ENCODE data around the gene LATS2.

Gene LATS2

DNA sequence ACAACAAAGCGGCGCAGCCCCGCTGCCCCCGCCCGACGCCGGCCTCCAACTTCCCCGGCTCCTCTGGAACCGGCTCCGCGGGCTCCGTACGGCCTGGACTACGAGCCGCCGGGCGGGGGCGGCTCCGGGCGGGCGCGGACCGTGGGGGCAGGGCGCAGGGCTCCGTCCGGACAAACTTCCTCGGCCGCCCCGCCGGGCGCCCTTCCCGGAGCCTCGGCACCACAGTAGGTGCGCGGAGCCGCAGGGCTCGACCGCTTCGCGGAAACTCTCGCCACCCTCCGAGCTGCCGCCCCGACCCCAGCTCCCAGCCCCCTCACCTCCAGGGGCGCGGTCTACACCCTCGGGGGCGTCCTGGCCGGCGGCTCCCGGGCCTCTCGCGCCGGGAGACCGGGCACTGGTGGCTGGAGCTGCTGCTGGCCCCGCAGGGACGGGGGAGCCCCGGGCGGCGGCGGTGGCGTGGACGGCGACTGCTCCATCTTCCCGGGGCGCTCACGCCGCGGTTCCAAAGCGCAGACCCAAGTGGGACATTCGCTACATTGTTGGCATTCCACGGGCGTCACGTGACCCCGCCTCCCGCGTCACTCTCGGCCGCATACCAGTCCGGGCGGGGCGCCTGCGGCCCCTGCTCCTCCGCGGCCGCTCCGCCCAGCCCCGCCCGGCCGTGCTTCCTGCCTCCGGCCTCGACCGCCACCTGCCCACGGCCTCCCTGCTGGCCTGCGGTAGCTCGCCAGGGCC, at the start of gene LATS2:
TSS of gene LATS2 (minus strand) at position 558 of the 735 bp plus-strand sequence. CDS start 15,560 bp downstream, outside the sequence.
- H3K27ac ChIP-seq (ENCODE audit: low read depth, low read length) = peak within 1 kb of the TSS; percentile 97
- peak within 1 kb of the TSS; percentile 93 for H3K9ac ChIP-seq (ENCODE audit: low read length)
- no peaks in the 10 kb centered on the region for H3K27me3 ChIP-seq (ENCODE audit: control insufficient read depth, insufficient read depth, low read length)
- H3K4me3 ChIP-seq (ENCODE audit: low read depth, low read length) = peak within 1 kb of the TSS; percentile 98
- peaks cover 13% of the 10 kb centered on the region for H3K4me1 ChIP-seq (ENCODE audit: control insufficient read depth, insufficient read depth, low read length)
- H3K36me3 ChIP-seq (ENCODE audit: control insufficient read depth, insufficient read depth, low read length) = peaks cover 5% of the 10 kb centered on the region; the same call in 1 of the 2 replicates
- H3K9me3 ChIP-seq (ENCODE audit: control insufficient read depth, insufficient read depth, low read depth, low read length) = no peaks in the 10 kb centered on the region

DNA sequence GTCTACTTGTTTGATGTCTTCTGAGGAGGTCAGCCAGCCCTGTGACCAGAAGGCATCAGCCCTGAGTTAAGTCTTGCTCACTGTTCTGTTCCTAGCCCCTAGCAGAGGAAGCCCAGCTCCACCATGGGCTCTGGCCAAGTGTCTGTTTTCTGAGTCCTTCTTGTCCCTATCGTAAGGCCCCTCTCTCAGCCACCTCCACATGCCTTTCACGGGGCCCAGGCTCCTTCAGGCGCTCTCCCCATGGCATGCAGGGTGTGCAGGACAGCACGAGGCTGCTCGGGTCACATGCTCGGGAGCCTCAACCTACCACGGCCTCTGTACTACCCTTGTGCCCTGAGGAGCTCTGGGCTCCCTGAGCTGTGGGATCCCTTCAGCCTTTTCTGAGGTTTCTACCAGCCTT, 47.8 kb upstream of the LATS2 start:
- H3K9ac ChIP-seq (ENCODE audit: low read length) = no peak overlapping the region
- no peak overlapping the region for H3K4me3 ChIP-seq (ENCODE audit: low read depth, low read length)
- H3K27me3 ChIP-seq (ENCODE audit: control insufficient read depth, insufficient read depth, low read length) = no peaks in the 10 kb centered on the region
- H3K9me3 ChIP-seq (ENCODE audit: control insufficient read depth, insufficient read depth, low read depth, low read length) = no peaks in the 10 kb centered on the region
- H3K27ac ChIP-seq (ENCODE audit: low read depth, low read length) = no peak overlapping the region
- H3K4me1 ChIP-seq (ENCODE audit: control insufficient read depth, insufficient read depth, low read length) = no peaks in the 10 kb centered on the region
- no peaks in the 10 kb centered on the region for H3K36me3 ChIP-seq (ENCODE audit: control insufficient read depth, insufficient read depth, low read length)

DNA sequence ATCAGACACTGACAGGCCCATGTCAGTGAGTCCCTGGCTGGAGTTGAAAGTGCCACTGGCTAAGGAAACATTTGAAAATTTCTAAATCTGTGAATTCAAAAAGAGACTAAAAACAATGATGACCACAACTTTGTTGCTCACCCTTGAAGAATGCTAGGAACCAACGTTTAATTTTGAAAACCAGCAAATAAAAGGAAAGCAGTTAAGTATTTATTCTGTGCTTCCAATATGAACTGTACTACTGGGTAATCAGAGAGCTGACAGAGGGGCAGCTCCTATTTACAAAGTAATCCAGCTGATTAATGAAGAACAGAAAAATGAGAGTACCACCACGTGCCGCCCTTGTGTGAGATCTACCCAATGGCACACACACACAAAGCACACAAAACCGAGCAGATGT, 44.7 kb upstream of the LATS2 start:
- no peaks in the 10 kb centered on the region for H3K4me1 ChIP-seq (ENCODE audit: control insufficient read depth, insufficient read depth, low read length)
- no peak overlapping the region for H3K9ac ChIP-seq (ENCODE audit: low read length)

DNA sequence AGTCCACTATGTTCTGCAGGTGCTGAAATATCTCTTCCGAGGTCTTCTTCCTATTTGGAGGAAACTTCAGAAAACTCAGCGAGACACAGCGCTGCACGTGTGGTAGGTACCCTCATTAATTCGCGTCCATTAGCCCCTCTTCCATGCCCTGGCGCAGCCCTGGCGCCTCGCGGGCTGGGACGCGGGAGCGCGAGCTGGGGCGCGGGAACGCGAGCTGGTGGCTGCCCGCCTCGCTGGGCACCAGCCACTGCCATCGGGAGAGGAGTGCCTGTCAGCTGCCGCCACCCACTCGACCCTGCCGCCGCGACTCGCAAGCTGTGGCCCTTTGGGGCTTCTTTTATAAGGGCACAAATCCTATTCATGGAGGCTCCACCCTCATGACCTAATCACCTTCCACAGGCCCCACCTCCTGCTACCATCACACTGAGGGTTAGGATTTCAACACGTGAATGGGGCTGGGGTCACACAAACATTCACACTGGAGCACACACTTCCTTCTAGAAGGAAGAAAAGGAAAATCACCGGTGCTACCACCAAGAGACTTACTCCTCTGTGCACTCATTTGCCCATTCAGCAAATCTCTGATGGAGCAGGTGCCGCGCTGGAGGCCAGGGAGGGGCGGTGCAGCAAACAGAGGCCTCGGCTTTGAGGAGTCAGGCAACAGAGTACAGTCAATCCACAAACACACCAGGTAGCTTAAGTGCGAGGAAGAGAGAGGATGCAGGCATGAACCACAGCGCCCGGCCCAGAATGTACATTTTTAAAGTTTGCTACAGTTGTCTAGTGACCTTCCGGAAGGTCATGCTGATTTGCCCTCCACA, 43.0 kb upstream of the LATS2 start:
- H3K4me3 ChIP-seq (ENCODE audit: low read depth, low read length) = no peak overlapping the region
- H3K9me3 ChIP-seq (ENCODE audit: control insufficient read depth, insufficient read depth, low read depth, low read length) = no peaks in the 10 kb centered on the region
- no peaks in the 10 kb centered on the region for H3K4me1 ChIP-seq (ENCODE audit: control insufficient read depth, insufficient read depth, low read length)
- H3K9ac ChIP-seq (ENCODE audit: low read length) = no peak overlapping the region
- no peak overlapping the region for H3K27ac ChIP-seq (ENCODE audit: low read depth, low read length)
- H3K36me3 ChIP-seq (ENCODE audit: control insufficient read depth, insufficient read depth, low read length) = no peaks in the 10 kb centered on the region
- no peaks in the 10 kb centered on the region for H3K27me3 ChIP-seq (ENCODE audit: control insufficient read depth, insufficient read depth, low read length)

More for the DNA sequence above, 44.7 kb upstream of the LATS2 start:
- no peaks in the 10 kb centered on the region for H3K9me3 ChIP-seq (ENCODE audit: control insufficient read depth, insufficient read depth, low read depth, low read length)
- H3K27me3 ChIP-seq (ENCODE audit: control insufficient read depth, insufficient read depth, low read length) = no peaks in the 10 kb centered on the region
- H3K36me3 ChIP-seq (ENCODE audit: control insufficient read depth, insufficient read depth, low read length) = no peaks in the 10 kb centered on the region
- H3K4me3 ChIP-seq (ENCODE audit: low read depth, low read length) = no peak overlapping the region
- no peak overlapping the region for H3K27ac ChIP-seq (ENCODE audit: low read depth, low read length)

DNA sequence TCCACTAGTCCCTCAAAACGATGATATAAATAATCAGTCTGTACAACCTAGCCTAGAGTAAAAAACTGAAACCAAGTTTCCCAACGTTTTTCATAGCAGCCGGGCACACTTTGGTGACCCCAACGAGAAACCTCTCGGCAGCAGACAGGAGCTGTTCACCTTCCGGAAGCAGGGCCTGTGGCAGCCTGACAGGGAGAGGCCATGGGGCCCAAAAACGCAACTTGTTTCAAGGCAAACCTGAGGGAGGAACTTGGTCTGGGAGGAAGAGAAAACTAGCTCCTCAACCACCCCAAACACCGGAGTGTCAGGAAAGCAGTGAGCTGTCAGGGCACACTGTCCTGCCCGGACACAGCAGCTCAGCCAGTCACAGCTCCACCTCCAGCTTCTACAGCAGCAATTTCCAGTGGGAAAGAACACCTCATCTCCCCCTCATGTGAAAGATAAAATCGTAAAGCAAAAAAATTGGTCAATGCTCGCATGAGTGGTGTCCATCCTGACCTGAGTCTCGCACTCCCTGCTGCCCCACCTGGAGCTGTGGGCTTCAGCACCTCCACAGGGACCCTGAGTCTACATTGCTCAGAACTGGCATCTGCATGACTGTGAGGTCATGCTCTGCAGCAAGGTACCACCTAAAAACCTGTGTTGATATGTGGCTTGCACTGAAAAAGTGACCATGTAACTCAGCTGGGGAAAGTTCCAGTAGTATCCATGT, 40.6 kb upstream of the LATS2 start:
- Histone ChIP-seq H3K36me3 (ENCODE audit: control insufficient read depth, insufficient read depth, low read length) (no peaks in the 10 kb centered on the region), H3K9me3 (ENCODE audit: control insufficient read depth, insufficient read depth, low read depth, low read length) (no peaks in the 10 kb centered on the region), H3K4me1 (ENCODE audit: control insufficient read depth, insufficient read depth, low read length) (no peaks in the 10 kb centered on the region), H3K9ac (ENCODE audit: low read length) (no peak overlapping the region), H3K27ac (ENCODE audit: low read depth, low read length) (no peak overlapping the region), H3K4me3 (ENCODE audit: low read depth, low read length) (no peak overlapping the region), H3K27me3 (ENCODE audit: control insufficient read depth, insufficient read depth, low read length) (no peaks in the 10 kb centered on the region)

DNA sequence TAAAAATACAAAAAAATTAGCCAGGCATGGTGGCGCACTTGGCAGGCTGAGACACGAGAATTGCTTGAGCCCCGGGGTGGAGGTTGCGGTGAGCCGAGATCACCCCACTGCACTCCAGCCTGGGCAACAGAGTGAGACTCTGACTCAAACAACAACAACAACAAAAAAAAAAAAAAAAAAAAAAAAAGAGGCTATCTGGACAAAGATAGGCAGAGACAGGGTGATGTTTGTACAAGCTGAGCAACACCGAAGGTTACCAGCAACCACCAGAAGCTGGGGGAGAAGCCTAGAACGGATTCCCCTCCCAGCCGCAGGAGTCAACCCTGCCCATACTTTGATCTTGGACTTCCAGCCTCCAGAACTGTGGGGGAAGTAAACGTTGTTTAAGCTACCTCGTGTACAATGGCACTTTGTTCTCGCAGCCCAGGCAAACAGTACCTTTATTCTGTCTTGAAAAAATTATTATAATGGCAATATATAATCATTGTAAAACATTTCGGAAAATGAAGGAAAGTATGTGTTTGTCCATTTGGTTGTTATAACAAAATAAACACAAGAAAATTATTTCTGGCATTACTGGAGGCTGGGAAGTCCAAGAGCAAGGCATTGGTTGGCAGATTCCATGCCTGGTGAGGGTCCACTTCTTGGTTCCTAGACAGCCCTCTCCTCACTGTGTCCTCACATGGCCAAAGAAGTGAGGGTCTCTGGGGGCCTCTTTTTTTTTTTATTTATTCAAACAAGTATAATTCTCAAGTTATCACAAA, 39.8 kb upstream of the LATS2 start:
- no peak overlapping the region for H3K4me3 ChIP-seq (ENCODE audit: low read depth, low read length)
- H3K27ac ChIP-seq (ENCODE audit: low read depth, low read length) = no peak overlapping the region
- no peaks in the 10 kb centered on the region for H3K9me3 ChIP-seq (ENCODE audit: control insufficient read depth, insufficient read depth, low read depth, low read length)
- no peak overlapping the region for H3K9ac ChIP-seq (ENCODE audit: low read length)
- no peaks in the 10 kb centered on the region for H3K27me3 ChIP-seq (ENCODE audit: control insufficient read depth, insufficient read depth, low read length)
- H3K36me3 ChIP-seq (ENCODE audit: control insufficient read depth, insufficient read depth, low read length) = no peaks in the 10 kb centered on the region
- H3K4me1 ChIP-seq (ENCODE audit: control insufficient read depth, insufficient read depth, low read length) = no peaks in the 10 kb centered on the region

DNA sequence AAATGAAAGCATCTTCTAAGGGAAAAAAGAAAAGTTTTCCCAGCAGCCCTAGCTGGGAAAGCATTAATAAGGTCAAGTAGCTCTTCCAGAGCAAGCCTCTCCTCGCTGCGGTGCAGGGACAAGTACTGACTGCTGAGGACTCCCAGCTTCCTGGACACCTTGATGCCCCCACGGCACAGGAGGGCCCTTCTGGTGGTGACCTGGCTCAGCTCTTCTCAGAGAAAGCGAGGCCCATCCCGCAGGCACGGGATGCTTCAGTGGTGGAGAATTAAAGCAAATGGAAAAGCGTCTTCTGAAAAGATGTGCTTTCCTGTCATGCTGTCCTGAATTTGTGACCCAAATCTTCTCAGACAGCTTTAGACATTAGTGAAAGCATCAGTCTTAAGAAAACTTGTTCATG, 38.8 kb upstream of the LATS2 start:
- Histone ChIP-seq H3K9ac (ENCODE audit: low read length) (no peak overlapping the region), H3K4me3 (ENCODE audit: low read depth, low read length) (no peak overlapping the region), H3K27me3 (ENCODE audit: control insufficient read depth, insufficient read depth, low read length) (no peaks in the 10 kb centered on the region), H3K27ac (ENCODE audit: low read depth, low read length) (no peak overlapping the region), H3K36me3 (ENCODE audit: control insufficient read depth, insufficient read depth, low read length) (no peaks in the 10 kb centered on the region), H3K9me3 (ENCODE audit: control insufficient read depth, insufficient read depth, low read depth, low read length) (no peaks in the 10 kb centered on the region), H3K4me1 (ENCODE audit: control insufficient read depth, insufficient read depth, low read length) (no peaks in the 10 kb centered on the region)

DNA sequence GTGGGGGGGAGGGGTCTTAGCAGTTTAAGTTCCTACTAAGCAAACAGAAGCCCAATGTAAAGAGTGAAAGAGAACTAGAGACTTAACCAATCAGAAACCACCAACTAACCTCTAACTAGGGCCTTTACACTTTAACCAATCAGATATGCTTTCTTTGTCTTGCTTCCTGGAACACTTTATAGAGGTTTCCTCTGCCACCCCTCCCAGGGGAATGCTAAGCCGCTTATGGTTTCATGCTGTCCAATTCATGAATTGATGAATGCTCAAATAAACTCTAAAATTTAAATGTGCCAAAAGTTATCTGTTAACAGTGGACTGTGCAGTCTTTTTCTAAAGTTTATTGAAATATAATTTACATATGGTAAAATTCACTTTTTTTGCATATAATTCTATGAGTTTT, 33.9 kb upstream of the LATS2 start:
- H3K9me3 ChIP-seq (ENCODE audit: control insufficient read depth, insufficient read depth, low read depth, low read length) = no peaks in the 10 kb centered on the region
- no peaks in the 10 kb centered on the region for H3K36me3 ChIP-seq (ENCODE audit: control insufficient read depth, insufficient read depth, low read length)
- no peak overlapping the region for H3K27ac ChIP-seq (ENCODE audit: low read depth, low read length)
- no peak overlapping the region for H3K9ac ChIP-seq (ENCODE audit: low read length)
- H3K4me3 ChIP-seq (ENCODE audit: low read depth, low read length) = no peak overlapping the region
- H3K4me1 ChIP-seq (ENCODE audit: control insufficient read depth, insufficient read depth, low read length) = no peaks in the 10 kb centered on the region
- H3K27me3 ChIP-seq (ENCODE audit: control insufficient read depth, insufficient read depth, low read length) = no peaks in the 10 kb centered on the region

DNA sequence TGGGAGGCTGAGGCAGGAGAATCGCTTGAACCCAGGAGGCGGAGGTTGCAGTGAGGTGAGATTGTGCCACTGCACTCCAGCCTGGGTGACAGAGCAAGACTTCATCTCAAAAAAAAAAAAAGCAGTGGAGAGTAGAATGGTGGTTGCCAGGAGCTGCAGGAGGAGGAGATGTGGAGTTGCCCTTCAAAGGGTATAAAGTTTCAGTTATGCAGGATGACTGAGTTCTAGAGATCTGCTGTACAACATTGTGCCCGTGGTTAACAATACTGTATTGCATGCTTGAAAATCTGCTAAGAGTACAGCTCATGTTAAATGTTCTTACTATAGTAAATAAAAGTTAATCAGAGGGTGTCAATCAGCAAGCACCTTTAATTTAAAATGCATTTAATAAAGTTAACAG, 28.4 kb upstream of the LATS2 start:
- Histone ChIP-seq H3K4me3 (ENCODE audit: low read depth, low read length) (no peak overlapping the region), H3K36me3 (ENCODE audit: control insufficient read depth, insufficient read depth, low read length) (no peaks in the 10 kb centered on the region), H3K27me3 (ENCODE audit: control insufficient read depth, insufficient read depth, low read length) (no peaks in the 10 kb centered on the region), H3K9me3 (ENCODE audit: control insufficient read depth, insufficient read depth, low read depth, low read length) (no peaks in the 10 kb centered on the region), H3K9ac (ENCODE audit: low read length) (no peak overlapping the region), H3K4me1 (ENCODE audit: control insufficient read depth, insufficient read depth, low read length) (no peaks in the 10 kb centered on the region), H3K27ac (ENCODE audit: low read depth, low read length) (no peak overlapping the region)

DNA sequence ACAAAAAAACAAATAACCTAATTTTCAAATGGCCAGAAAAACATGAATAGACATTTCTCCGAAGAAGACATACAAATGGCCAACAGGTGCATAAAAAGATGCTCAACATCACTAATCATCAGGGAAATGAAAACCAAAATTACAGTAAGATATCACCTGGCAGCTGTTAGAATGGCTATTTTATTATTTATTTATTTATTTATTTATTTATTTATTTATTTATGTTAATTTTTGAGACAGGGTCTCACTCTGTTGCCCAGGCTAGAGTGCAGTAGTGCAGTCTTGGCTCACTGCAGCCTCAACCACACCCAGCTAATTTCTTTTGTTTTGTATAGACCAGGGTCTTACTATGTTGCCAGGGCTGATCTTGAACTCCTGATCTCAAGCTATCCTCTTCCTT, 27.1 kb upstream of the LATS2 start:
- Histone ChIP-seq H3K9ac (ENCODE audit: low read length) (no peak overlapping the region), H3K27me3 (ENCODE audit: control insufficient read depth, insufficient read depth, low read length) (no peaks in the 10 kb centered on the region), H3K4me1 (ENCODE audit: control insufficient read depth, insufficient read depth, low read length) (no peaks in the 10 kb centered on the region), H3K36me3 (ENCODE audit: control insufficient read depth, insufficient read depth, low read length) (no peaks in the 10 kb centered on the region), H3K4me3 (ENCODE audit: low read depth, low read length) (no peak overlapping the region), H3K9me3 (ENCODE audit: control insufficient read depth, insufficient read depth, low read depth, low read length) (no peaks in the 10 kb centered on the region), H3K27ac (ENCODE audit: low read depth, low read length) (no peak overlapping the region)
